C4-2B (cell line): ENCODE data around the gene BABAM2.
"Not testable (repeated sequence)": the region's sequence is repeated elsewhere in the genome, so short reads cannot be mapped to it uniquely, and the experiment has no call there.

ENCODE experiments used
- H3K27ac ChIP-seq: fragments of 450-650 bp; 2 replicates; pipeline ENCODE4 v1.5.1; 2017
- ZFX ChIP-seq: fragments of 450-650 bp; IDR thresholded peaks from 2 replicates; pipeline ENCODE4 v1.6.1; 2017
- TF ChIP-seq, protein P1 (sequence below): fragments of 450-650 bp; conservative IDR thresholded peaks from 2 replicates; pipeline ENCODE4 v1.5.1; 2017; ENCODE audit warnings: mild to moderate bottlenecking

Gene BABAM2

DNA sequence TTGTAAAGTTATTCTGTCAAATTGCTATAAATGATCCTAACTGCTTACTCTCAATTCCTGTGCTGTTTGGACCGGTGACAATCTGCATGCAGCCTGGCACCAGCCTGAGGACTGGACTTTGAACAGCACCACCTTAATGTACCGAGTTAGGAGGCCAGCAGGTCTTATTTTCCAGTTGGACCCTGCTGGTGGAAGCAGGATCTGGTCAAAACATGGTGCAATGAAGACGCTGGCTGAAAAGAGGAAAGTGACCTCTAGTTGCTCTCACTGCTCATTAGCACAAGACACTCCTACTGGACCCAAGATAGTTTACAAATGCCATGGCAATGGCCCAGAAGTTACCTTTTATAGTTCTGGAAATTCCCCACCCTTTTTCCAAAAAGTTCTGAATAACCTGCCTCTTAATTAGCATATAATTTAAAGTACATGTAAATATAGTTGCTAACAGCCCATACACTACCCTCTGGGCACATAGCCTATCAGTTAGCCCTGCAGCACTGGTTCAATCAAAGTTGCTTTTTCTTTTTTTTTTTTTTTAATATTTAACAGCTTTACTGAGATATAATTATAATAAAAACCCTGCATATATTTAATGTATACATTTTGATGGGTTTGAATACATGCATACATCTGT, 36.2 kb upstream of the BABAM2 start:
- TF ChIP-seq, protein P1, sequence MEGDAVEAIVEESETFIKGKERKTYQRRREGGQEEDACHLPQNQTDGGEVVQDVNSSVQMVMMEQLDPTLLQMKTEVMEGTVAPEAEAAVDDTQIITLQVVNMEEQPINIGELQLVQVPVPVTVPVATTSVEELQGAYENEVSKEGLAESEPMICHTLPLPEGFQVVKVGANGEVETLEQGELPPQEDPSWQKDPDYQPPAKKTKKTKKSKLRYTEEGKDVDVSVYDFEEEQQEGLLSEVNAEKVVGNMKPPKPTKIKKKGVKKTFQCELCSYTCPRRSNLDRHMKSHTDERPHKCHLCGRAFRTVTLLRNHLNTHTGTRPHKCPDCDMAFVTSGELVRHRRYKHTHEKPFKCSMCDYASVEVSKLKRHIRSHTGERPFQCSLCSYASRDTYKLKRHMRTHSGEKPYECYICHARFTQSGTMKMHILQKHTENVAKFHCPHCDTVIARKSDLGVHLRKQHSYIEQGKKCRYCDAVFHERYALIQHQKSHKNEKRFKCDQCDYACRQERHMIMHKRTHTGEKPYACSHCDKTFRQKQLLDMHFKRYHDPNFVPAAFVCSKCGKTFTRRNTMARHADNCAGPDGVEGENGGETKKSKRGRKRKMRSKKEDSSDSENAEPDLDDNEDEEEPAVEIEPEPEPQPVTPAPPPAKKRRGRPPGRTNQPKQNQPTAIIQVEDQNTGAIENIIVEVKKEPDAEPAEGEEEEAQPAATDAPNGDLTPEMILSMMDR = no peak
- TF ChIP-seq ZFX = no peak
- no peak overlapping the region for H3K27ac ChIP-seq

DNA sequence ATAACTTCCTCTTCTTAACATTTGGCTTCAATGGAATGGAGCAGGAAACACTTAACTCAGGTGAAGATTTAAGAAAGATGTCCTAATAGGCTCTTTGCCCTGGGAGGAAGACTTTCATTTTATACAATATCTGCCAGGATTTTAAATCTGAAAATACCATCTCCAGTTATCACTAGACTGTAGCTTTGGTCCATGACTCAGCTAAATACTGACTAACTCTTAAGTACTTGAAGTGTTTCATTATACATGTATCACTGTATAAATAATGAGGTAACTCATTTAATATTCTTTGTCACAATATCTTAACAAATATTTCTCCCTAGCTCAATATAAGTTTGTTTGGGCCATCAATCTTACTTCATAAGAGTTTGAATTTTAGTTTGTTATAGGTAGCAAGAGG, 35.1 kb upstream of the BABAM2 start:
- no peak for TF ChIP-seq ZFX
- TF ChIP-seq, protein P1 = no peak
- no peak overlapping the region for H3K27ac ChIP-seq

DNA sequence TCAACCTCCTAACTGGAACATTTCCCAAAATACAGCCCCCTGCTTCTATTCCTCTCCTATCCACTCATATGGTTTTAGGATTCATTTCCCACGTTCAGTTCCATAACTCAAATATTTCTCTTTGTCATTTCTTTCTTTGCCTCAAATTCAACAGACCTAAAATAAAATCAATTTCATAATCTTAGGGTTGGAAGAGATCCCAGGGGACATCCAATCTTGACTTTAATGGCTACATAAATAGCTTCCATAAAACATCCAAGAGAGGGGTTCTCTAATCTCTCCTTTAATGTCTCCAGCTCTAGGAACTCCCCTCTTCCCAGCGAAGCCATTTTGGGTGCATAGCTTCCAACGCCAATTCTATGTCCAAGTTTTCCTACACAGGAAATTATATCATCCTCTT, 34.1 kb upstream of the BABAM2 start:
- no peak for TF ChIP-seq ZFX
- TF ChIP-seq, protein P1 = no peak

DNA sequence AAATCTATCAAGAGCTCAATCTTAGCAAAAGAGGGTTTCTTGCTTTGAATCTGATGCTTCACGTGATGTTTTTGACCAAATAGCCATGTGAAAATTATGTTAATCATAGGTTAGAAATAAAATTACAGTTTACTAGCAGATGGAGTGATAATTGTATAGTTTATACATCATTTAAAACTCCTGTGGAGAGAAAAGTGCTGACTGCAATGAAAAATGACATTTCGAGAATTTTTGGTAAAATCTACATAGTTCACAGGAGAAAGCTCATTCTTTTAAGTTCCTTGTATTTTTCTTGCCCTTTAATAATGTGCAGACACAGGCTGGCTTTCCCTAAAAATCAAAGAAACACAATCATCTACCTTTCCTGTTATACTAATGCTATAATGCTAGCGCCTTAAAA, 33.6 kb upstream of the BABAM2 start:
- TF ChIP-seq, protein P1 = no peak
- no peak for TF ChIP-seq ZFX
- no peak overlapping the region for H3K27ac ChIP-seq

More for the DNA sequence above, 34.1 kb upstream of the BABAM2 start:
- no peak overlapping the region for H3K27ac ChIP-seq

DNA sequence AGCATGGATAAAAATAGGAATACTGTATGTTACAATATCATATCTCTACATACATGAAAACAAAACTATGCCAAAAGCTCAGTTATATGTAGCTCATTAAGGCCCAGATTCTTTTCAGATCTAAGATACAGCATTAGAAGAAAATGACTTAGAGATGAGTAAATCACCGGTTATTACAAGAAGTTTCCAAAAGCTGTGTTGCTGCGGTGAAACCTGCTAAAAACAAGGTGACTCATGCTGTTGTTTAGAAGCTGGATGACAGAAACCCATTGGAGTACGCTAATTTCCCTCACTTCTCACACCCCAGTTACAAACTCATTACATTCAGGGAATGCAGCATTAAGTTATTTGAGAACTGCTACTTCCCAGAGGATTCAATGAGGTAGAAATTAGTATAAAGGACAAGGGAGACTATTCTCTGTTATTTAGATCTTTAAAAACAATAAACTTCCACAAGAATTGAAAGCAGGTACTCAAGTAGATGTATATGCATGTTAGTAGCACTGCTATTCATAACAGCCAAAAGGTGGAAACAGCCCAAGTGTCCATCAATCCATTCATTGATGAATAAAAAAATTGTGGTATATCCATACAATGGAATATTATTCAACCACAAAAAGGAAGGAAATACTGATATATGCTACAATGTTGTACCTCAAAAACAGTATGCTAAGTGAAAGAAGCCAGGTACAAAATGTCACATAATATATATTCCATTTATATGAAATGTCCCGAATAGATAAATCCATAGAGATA, 32.9 kb upstream of the BABAM2 start:
- TF ChIP-seq, protein P1 = no peak
- TF ChIP-seq ZFX = no peak
- H3K27ac ChIP-seq = no peak overlapping the region

DNA sequence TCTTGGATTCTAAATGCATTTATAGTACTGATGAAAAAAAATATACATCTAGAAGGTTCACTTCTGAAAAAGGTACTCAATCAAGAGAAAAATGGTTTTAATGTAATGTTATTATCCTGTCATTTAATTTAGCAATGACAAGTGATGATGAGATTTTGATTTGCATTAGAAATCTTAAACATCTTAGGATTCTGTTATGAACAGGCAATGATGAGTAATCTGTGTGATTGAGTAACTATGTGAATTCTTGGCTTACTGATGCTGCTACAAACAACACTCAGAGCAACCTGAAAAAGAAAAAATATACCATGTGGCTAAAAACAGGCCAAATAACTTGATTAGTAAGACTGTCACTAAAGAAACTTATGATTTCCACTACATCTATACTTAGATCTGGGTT, 30.4 kb upstream of the BABAM2 start:
- H3K27ac ChIP-seq = no peak overlapping the region
- TF ChIP-seq, protein P1 = no peak

DNA sequence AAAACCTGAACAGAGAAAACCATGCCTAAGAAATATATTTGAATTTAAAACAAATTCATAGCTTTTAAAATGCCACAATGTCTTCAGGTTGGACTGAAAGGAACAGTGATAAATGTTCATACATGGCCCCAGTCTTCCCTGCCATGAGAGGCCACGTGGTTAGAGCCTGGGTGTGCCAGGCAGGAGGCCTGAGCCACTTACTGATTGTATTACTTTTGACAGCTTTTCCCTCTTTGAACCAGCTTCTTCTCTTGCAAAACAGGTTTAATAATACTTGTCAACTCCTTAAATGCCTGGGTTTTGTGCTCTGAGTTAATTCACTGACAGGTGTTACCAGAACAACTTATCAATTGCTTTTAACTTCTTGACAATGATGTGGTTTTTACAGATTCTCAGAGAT, 27.4 kb upstream of the BABAM2 start:
- no peak for TF ChIP-seq ZFX
- TF ChIP-seq, protein P1 = no peak
- no peak overlapping the region for H3K27ac ChIP-seq

DNA sequence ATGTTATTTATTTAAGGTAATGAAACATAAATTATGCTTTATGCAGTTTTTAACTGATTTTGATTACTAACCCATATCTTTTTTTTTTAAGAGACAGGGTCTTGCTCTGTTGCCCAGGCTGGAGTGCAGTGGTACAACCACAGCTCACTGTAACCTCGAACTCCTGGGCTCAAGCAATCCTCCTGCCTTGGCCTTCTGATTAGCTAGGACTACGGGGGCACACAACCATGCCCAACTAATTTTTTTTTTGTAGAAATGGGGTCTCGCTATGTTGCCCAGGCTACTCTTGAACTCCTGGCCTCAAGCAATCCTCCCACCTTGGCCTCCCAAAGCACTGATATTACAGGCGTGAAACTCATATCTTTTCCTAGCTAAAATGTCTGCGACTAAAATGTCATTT, 26.6 kb upstream of the BABAM2 start:
- H3K27ac ChIP-seq = not testable (repeated sequence)
